Neural cell (in vitro differentiated cells): ENCODE results near the gene DIS3L.

Experiments used
- MXI1 ChIP-seq: fragments of 450-650 bp; conservative IDR thresholded peaks from 2 replicates; pipeline ENCODE4 v1.6.1; 2014; ENCODE audit warnings: antibody characterized with exemption, mild to moderate bottlenecking; ENCODE audit not compliant: poor library complexity, severe bottlenecking
- TF ChIP-seq, protein P1 (sequence below): fragments of 450-650 bp; IDR thresholded peaks from 2 replicates; pipeline ENCODE4 v1.5.1; 2014; ENCODE audit warnings: antibody characterized with exemption, mild to moderate bottlenecking, moderate library complexity; ENCODE audit not compliant: poor library complexity, severe bottlenecking

- no peak for TF ChIP-seq MXI1
- TF ChIP-seq, protein P1, sequence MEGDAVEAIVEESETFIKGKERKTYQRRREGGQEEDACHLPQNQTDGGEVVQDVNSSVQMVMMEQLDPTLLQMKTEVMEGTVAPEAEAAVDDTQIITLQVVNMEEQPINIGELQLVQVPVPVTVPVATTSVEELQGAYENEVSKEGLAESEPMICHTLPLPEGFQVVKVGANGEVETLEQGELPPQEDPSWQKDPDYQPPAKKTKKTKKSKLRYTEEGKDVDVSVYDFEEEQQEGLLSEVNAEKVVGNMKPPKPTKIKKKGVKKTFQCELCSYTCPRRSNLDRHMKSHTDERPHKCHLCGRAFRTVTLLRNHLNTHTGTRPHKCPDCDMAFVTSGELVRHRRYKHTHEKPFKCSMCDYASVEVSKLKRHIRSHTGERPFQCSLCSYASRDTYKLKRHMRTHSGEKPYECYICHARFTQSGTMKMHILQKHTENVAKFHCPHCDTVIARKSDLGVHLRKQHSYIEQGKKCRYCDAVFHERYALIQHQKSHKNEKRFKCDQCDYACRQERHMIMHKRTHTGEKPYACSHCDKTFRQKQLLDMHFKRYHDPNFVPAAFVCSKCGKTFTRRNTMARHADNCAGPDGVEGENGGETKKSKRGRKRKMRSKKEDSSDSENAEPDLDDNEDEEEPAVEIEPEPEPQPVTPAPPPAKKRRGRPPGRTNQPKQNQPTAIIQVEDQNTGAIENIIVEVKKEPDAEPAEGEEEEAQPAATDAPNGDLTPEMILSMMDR = no peak
Measured at GRCh38 chr15:66285533-66286280, 7.7 kb upstream of the DIS3L start.
